Measurements from ENCODE around the gene NR2C2AP.
"Not testable (repeated sequence)": the region's sequence is repeated elsewhere in the genome, so short reads cannot be mapped to it uniquely, and the experiment has no call there.

The NR2C2AP gene, protein sequence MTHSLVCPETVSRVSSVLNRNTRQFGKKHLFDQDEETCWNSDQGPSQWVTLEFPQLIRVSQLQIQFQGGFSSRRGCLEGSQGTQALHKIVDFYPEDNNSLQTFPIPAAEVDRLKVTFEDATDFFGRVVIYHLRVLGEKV

DNA sequence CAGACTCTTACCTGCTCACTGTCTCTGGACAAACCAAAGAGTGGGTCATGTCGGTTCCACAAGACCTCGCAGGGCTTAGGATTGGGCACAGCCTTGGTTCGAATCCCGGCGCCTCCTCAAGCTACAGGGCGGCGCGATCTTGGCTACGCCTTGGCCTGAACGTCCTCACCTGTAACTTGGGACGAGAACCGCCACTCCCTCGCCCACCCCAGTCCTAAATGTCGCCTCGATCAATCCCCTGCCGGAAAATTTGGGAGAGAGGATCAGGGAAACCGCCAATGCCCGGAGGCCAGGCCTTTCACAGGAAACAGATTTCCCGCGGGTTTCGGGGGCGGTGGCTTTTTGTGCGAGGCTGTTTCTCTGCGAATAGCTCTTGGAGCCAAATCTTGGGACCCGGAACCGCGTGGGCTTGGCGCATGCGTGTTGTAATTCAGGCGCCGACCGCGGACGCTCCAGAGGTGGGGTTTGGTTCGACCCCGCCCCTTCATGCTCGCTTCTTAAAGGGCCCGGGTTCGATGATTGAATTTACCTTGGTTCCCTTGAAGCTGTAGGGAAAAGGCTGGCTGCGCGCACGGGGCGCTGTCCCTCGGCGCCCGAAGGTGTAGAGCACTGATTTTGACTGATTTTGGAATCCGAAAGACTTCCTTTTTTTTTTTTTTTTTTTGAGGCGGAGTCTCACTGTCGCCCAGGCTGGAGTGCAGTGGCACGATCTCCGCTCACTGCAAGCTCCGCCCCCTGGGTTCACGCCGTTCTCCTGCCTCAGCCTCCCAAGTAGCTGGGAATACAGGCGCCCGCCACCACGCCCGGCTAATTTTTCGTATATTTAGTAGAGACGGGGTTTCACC lies at the start of gene NR2C2AP:
TSS of gene NR2C2AP (minus strand) at position 403 of the 845 bp plus-strand sequence. CDS start at position 49, 354 bp downstream.
- peak; percentile 100 for DNase-seq (ENCODE audit: low spot score)

DNA sequence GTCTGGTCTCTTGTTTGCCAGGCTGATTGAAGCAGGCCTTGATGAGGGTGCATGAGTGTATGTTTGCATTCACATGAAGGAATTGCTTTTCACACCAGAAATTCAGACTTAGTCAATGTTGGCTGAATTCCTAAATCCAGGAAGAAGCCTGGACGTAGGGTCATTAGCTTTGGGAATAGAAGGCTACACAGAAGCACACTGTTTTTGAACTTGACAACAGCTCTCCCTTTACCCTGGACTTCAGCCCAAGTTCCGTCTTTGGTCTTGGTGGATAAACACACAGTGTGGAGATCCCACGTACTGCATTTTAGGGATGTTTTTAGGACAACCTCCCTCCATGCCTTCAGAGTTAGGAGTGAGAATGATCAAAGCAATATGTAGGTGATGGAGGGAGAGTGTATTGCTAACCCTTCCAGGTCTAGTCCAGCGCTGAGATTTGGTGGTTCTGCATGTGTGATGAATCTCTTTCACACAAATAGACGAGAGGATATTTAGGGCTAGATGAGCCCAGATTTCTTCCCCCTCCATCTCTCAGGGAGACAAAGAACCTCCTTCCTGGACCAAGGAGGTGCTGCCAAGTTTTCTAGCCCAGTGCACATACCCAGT lies 47.1 kb upstream of the NR2C2AP start:
- no peak for DNase-seq (ENCODE audit: low spot score)

DNA sequence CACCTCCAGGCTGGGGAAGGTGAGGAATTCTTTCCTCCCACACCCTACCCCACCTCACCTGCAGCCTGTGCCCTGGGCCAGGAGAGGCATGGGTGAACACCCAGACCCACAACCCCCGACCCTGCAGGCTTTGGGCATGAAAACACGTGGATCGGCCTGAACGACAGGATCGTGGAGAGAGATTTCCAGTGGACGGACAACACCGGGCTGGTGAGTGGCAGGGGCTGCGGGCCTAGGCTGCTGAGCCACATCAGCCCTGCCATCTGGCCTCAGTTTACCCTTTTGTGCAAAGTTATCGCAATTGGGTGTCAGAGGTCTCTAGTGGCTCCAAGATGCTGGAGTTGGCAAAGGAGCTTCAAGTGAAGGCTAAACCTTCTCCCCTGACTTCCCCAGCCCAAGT lies 37.3 kb upstream of the NR2C2AP start:
- no peak for DNase-seq (ENCODE audit: low spot score)

DNA sequence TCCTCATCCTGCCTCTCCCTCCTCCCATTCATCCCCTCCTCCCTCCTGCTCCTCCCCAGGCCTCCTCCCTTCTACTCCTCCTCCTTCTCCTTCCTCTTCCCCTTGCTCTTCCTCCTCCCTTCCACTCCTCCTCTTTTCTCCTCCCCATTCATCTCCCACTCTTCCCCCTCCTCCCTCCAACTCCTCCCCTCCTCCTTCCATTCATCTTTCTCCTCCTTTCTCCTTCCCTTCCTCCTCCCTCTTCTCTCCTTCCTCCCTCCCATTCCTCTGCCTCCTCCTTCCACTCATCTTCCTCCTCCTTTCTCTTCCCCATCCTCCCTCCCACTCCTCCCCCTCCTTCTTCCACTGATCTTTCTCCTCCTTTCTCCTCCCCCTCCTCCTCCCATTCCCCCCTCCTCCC lies 36.5 kb upstream of the NR2C2AP start:
- no peak for DNase-seq (ENCODE audit: low spot score)

DNA sequence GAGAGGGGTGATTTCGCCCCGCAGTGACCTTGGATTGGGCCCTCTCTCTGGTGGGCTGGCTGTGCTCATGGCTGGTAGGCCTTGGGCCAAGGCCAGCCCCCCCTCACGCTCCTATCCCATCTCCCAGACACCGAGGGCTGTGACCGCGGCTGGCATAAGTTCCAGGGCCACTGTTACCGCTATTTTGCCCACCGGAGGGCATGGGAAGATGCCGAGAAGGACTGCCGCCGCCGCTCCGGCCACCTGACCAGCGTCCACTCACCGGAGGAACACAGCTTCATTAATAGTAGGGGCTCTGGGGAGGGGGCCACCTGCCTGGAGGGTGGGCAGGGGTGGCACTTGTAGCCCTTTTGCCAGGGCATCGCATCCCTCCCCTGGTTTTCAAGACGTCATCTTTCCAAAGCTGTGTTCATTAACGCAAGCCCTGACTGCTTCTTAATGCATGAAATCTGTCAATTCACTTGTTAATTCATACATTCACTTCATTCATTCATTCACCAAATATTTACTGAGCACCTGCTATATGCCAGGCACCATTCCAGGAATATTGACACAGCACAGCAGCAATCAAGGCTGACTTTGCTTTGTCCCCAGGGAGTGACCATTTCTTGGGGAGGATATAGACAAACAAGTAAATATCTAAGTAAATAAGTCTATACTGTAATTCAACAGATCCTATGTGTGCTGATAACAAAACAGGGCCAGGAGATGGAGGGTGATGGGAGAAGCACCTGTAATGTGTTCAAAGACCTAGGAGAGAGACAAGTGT lies 35.1 kb upstream of the NR2C2AP start:
- DNase-seq (ENCODE audit: low spot score): no peak

DNA sequence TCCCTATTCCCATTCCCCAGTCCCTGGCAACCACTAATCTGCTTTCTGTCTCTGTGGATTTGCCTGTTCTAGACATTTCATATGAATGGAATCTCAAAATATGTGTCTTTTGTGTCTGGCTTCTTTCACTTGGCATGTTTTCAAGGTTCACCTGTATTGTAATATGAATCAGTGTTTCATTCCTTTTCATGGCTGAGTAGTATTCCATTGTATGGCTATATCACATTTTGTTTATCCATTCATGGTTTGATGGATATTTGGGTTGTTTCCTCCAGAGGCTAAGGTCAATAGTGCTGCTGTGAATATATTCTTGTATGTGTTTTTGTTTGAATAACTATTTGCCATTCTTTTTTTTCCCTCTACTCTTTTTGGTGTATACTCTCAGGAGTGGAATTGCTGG lies 33.0 kb upstream of the NR2C2AP start:
- DNase-seq (ENCODE audit: low spot score): no peak

DNA sequence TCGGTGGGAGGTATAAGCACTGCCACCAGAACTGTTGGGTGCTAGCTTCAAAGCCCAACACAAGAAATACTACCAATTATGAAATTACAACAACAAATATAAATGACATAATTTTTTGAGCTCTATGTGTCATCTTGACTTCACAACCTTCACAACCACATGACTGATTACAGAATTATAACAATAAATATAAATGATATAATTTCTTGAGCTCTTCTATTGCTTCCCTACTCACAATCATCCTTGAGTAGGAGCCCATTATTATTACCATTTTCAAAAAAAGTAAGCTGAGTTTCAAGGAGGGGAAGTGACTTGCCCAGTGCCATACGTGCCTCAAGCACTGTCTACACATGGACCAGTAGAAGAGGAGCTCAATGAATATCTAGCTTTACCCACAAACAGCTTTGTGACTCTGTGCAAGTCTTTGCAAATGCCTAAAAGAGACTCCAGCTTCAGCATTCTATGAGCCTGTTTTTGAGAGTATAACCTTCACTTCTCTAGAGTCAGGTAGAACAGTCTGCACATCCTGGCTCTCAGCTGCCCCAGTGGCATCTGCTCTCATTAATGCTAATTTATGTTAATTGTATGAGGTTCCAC lies 31.1 kb upstream of the NR2C2AP start:
- DNase-seq (ENCODE audit: low spot score): no peak

DNA sequence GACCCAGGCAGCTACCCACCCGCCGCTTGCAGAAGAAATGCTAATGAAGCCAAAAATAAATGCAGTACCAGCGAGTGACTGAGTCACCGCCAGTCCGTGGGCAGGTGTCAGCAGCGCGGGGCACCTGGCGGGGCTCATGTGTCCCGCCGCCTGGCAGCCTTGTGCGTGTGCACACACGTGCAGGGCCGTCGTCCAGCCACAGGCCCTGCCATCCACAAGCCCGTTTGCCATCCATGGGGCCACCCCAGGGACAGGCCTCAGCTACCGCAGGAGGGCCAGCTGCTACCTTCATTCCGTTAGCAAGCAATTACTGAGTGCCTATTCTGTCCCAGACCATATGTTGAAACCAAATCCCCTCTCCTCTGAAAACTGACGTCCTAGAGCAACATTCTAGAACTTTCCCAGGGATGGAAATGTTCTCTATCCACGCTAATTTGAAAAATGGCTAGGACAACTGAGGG lies 29.1 kb upstream of the NR2C2AP start:
- no peak for DNase-seq (ENCODE audit: low spot score)

DNA sequence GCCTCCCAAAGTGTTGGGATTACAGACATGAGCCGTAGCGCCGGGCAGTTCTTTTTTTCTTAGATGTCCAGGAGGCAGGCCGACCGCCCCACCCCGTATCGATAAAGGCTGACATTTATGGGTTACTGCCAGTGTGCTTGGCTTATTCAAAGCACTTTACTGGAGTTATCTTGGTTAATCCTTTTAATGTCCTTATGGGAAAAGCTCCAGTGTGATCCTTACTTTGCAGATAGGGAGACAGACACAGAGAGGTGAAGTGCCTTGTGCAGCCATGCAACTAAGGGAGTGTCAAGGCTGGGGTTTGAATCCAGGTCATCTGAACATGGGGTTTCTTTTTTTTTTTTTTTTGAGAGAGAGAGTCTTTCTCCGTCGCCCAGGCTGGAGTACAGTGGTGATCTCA lies 27.8 kb upstream of the NR2C2AP start:
- DNase-seq (ENCODE audit: low spot score): no peak

DNA sequence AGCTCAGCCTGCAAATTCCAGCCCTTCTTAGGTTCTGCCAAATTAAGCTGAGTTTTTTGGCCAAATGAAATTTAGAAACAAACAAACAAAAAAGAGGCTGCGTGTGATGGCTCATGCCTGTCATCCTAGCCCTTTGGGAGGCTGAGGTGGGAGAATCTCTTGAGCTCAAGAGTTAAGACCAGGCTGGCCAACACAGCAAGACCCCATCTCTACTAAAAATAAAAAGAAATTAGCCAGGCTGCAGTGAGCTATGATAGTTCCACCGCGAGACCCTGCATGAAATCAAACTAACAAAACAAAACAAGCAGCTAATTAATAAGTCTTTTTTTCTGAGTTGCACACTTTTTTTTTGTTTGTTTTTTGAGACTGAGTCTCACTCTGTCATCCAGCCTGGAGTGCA lies 26.5 kb upstream of the NR2C2AP start:
- DNase-seq (ENCODE audit: low spot score): no peak

DNA sequence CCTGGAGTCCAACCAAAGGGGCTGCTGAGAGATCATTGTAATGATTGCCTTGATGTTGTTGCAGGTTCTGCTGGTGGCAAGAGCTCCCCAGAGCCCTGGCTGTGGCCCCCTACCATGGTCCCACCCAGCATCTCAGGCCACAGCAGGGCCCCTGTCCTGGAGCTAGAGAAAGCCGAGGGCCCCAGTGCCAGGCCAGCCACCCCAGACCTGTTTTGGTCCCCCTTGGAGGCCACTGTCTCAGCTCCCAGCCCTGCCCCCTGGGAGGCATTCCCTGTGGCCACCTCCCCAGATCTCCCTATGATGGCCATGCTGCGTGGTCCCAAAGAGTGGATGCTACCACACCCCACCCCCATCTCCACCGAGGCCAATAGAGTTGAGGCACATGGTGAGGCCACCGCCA lies 24.0 kb upstream of the NR2C2AP start:
- no peak for DNase-seq (ENCODE audit: low spot score)

DNA sequence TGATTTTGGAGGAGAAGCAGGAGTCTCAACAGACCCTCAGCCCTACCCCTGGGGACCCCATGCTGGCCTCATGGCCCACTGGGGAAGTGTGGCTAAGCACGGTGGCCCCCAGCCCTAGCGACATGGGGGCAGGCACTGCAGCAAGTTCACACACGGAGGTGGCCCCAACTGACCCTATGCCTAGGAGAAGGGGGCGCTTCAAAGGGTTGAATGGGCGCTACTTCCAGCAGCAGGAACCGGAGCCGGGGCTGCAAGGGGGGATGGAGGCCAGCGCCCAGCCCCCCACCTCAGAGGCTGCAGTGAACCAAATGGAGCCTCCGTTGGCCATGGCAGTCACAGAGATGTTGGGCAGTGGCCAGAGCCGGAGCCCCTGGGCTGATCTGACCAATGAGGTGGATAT lies 23.4 kb upstream of the NR2C2AP start:
- no peak for DNase-seq (ENCODE audit: low spot score)

DNA sequence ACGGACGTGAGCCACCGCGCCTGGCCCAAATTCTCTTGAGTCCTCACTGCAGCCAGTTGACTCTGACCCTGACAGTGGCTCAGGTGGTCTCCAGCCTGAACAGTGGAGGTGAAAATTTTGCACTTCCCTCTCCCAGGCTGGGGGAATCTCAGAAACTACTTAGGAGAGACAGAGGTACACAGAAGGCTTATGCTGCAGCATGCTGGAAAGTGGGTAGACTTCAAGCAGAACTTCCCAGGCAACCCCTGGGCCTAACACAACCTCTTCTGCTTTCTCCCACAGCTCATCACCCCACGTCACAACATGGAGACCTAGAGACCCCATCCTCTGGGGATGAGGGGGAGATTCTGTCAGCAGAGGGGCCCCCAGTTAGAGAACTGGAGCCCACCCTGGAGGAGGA lies 23.0 kb upstream of the NR2C2AP start:
- no peak for DNase-seq (ENCODE audit: low spot score)

DNA sequence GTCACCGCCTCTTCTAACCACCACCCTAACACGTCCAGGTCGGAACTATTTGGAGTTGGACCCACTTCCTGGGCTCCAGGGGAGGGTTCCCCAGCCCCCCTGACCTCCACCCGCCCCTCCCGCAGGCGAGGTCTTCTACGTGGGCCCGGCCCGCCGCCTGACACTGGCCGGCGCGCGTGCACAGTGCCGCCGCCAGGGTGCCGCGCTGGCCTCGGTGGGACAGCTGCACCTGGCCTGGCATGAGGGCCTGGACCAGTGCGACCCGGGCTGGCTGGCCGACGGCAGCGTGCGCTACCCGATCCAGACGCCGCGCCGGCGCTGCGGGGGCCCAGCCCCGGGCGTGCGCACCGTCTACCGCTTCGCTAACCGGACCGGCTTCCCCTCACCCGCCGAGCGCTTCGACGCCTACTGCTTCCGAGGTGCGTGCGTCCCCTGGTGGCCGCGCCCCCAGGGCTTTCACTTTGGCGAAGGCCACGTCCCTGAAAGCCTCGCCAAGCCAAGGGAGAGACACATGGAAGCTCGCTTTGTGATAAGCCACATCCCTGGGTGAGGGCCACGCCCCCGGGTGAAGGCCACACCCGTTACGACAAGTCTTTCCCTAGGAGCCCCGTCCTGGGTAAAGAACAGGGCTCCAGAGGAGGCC lies 21.8 kb upstream of the NR2C2AP start:
- DNase-seq (ENCODE audit: low spot score): peak; percentile 80

DNA sequence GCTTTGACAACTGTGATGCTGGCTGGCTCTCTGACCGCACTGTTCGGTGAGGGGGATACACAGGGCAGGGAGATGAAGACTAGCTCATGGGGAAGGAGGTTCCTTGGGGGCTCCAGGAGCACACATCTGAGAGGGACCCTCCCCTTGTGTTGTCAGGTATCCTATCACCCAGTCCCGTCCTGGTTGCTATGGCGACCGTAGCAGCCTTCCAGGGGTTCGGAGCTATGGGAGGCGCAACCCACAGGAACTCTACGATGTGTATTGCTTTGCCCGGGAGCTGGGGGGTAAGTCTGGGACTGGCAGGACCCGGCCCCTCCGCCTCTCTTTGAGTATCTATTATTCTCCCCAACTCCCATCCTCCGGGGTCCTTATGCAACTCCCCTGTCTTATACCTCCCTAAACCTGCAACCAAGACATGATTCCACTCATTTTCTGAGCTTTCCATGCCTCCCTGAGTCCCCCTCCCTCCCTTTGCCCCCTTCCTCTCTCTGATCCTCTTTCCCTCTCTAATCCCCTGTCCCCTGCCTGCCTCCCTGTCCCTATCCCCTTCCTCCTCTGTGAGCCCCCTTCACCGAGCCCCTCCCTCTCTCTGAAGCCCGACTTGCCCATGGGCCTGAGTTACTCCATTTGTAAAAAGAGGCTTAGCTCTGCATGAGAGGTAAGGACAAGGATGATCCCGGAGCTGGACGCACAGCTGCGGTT lies 21.1 kb upstream of the NR2C2AP start:
- DNase-seq (ENCODE audit: low spot score): no peak

DNA sequence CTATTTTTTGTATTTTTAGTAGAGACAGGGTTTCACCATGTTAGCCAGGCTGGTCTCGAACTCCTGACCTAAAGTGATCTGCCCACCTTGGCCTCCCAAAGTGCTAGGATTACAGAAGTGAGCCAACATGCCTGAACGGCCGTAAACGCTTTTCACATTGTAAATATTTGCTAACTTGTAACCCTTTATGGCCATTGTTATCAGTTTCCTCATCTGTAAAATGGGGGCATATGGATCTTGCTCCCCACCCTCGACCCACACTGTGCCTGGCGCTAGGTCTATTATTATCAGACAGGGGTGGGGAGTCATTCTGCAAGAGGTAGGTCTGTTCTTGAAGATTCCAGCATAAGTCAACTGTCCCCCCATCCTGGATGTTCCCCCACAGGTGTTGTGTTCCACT lies 20.4 kb upstream of the NR2C2AP start:
- DNase-seq (ENCODE audit: low spot score): no peak

DNA sequence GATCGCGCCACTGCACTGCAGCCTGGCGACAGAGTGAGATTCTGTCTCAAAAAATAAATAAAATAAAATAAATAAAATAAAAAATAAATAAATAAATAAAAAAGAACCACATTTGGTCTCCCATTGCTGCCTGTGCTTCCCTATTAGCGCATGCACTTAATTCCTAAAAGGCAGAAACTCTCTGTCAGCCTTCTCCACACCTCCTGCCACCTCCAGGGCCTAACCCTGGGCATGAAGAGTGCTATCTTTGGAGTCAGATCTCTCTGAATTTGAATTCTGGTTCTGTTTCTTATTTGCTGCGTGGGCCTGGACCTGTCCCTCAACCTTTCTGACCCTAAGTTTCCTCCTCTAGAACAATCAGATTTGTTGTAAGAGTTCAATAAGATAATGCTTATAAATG lies 19.8 kb upstream of the NR2C2AP start:
- no peak for DNase-seq (ENCODE audit: low spot score)

DNA sequence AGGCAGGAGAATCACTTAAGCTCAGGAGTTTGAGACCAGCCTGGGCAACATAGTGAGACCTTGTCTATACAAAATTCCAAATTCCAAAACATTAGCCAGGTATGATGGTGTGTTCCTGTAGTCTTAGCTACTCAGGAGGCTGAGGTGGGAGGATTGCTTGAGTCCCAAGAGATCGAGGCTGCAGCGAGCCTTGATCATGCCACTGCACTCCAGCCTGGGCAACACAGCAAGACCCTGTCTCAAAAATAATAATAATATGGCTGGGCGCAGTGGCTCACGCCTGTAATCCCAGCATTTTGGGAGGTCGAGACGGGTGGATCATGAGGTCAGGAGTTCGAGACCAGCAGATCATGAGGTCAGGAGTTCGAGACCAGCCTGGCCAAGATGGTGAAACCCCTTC lies 17.8 kb upstream of the NR2C2AP start:
- not testable (repeated sequence) for DNase-seq (ENCODE audit: low spot score)

DNA sequence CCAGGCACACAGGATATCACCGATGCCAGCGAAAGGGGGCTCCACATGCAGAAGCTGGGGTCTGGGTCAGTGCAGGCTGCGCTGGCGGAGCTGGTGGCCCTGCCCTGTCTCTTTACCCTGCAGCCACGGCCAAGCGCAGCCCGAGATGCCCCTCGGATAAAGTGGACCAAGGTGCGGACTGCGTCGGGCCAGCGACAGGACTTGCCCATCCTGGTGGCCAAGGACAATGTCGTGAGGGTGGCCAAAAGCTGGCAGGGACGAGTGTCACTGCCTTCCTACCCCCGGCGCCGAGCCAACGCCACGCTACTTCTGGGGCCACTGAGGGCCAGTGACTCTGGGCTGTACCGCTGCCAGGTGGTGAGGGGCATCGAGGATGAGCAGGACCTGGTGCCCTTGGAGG lies 15.7 kb upstream of the NR2C2AP start:
- DNase-seq (ENCODE audit: low spot score): no peak

DNA sequence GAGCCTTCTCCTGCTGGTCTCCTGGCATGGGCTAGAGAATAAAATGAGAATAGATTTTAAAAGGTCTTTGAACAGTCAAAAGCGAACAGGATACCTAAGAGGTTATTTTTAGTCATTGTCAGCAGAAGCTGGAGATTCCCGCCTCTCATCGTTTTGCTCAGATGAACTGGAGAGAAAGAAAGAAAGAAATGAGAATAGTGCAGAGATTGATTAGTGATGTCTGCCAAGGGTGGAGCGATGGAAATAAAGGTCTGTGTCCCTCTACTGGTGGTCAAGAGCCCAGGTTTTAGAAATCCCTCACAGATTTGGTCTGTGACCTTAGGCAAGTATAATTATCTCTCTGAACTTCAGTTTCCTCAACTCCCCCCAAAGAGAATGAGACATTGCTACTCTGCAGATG lies 13.9 kb upstream of the NR2C2AP start:
- DNase-seq (ENCODE audit: low spot score): no peak

DNA sequence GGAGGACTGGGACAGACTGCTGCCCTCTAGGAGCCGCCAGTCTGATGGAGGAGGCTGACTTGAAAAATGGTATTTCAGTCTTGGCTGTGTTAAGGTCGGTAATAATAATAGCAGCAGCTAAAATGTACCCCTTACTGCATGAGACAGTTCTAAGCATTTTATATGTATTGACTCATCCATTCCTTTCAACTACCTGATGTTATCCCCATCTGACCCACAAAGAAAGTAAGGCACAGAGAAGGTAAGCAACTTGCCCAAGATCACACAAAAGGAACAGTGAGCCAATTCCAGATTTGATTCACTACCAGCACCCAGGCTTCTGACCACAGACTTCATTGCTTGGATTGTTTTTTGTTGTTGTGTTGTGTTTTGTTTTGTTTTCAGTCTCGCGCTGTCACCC lies 12.6 kb upstream of the NR2C2AP start:
- DNase-seq (ENCODE audit: low spot score): no peak

Measured in AG20443 (cell line).